Activated CD4-positive, alpha-beta T cell treated with anti-CD3 and anti-CD28 coated beads for 4 hours (primary cell): Measurements from ENCODE around the gene C14orf93.
A peak's percentile ranks its signal among the peaks of the same experiment; 100 is the strongest.

Experiments used
- DNase-seq, 2 donors: peaks; one replicate each; pipeline ENCODE4 v3.0.0-alpha.2; 2020

The C14orf93 gene, protein sequence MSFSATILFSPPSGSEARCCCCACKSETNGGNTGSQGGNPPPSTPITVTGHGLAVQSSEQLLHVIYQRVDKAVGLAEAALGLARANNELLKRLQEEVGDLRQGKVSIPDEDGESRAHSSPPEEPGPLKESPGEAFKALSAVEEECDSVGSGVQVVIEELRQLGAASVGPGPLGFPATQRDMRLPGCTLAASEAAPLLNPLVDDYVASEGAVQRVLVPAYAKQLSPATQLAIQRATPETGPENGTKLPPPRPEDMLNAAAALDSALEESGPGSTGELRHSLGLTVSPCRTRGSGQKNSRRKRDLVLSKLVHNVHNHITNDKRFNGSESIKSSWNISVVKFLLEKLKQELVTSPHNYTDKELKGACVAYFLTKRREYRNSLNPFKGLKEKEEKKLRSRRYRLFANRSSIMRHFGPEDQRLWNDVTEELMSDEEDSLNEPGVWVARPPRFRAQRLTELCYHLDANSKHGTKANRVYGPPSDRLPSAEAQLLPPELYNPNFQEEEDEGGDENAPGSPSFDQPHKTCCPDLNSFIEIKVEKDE

DNA sequence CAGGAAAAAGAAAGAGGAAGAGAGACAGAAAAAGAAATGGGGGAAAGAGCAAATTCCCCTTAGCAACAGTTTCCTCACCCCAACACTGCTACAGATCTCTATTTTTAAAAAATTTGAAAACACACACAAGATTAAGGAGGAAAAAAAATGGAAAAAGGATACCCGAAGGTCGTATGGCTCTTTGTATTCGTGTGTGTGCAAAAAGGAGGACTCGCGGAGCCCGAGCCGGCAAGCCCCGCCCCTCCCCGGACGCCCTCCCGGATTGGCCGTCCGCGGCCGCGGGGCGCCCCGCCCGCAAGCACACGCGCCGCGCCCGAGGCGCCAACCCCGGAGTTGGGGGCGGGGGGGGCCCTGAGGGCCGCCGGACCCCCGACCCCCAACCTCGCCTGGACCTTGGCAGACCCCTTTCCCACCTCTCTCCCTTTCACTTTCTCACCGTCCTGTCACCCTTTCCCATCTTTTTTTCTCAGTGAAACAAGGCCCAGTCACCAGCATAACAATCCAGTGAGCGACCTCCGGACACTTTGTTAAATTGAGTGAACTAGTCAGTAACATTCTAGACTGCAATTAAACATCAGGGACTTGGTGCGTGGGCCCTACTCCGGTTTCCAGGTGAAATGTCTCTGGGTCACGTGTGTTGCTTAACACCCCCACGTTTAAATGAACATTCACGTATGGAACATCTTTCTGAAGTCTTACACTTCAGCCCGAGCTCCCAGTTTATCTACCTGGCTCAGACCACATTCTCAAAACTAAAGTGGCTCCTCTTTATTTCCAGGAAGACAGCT, at the start of gene C14orf93:
Gene C14orf93, minus strand, starts transcription at position 205 of the 788 bp plus-strand sequence. CDS start 11,120 bp downstream, outside the sequence.
- DNase-seq: peak; percentile 76 to 81

DNA sequence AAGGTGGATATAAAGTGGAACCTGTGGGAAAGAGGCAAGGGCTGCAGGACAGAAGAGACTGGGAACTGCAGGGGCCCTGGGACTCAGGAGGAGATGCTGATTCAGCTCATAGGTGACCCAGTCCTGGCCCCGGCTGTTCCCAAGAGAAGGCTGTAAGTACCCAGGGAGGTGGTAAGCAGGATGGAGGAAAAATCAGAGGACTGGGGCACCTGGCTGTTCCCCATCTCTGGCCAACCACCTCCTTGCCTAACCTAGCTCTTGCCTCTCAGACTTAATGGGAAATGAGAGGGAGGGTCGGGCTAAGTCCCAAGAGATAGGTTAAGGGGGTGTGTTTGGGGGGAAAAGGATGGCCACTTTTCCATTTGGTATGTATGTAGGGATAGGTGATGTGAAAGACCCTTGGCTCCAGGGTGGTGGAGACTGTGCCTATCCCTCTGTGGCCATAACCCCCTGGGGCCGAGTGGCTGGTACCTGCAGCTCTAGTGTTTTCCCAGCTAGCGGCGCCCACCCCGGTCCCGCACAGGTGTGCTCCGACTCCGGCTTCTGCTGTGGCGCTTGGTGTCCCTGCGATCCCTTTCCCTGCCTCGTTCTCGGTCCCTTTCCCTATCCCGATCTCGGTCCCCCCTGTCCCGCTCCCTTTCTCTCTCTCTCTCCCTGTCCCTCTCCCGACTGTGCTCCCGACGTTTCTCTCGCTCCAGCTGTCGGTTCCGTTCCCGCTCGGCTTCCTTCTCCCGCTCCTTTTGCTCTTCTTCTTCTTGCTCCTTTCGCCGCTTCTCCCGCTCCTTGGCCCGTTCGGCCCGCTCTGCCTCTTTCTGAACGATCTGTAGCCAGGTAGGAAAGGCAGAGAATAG, 48.9 kb upstream of the C14orf93 start:
- no peak for DNase-seq

DNA sequence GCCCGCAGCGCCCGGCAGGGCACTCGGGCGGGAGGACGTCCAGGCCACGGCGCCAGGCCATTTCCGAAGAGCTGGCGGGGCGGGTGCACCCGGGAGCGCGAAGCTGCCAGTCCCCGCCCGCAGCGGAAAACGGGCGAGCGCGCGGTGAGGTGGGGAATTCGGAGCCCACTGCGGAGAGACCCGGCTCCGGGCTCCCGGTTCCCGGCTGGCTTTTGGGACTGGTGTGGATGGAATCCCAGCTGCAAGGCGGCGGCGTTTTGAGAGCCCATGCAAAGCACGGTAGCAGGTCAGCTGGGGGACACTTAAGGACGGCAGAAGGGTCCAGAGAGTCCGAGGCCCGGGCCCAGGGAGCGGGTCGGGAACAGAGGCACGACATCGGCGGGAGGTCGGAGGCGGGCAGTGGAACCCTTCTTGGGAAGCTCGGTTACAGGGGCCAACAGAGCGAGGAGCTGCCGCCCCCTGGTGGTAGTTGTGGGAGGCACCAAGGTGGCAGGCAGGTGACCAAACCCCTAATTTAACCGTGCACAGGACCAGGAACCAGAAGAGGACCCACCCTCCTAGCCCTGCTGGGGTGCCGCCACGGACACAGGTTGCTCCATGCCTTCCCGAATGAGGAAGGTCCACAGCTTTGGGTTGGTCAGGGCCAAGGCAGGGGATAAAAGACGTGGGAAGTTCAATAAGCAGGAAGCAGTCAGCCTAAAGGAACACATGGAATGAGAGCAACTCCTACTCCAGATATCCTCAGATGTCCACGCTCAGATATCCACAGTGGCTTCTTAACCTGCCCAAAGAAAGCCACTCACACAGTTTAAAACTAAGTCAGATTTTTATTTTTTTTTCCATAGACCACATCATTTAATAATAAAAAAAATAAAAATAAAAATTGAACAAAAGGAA, 48.1 kb upstream of the C14orf93 start:
- peak; percentile 81 to 88 for DNase-seq

DNA sequence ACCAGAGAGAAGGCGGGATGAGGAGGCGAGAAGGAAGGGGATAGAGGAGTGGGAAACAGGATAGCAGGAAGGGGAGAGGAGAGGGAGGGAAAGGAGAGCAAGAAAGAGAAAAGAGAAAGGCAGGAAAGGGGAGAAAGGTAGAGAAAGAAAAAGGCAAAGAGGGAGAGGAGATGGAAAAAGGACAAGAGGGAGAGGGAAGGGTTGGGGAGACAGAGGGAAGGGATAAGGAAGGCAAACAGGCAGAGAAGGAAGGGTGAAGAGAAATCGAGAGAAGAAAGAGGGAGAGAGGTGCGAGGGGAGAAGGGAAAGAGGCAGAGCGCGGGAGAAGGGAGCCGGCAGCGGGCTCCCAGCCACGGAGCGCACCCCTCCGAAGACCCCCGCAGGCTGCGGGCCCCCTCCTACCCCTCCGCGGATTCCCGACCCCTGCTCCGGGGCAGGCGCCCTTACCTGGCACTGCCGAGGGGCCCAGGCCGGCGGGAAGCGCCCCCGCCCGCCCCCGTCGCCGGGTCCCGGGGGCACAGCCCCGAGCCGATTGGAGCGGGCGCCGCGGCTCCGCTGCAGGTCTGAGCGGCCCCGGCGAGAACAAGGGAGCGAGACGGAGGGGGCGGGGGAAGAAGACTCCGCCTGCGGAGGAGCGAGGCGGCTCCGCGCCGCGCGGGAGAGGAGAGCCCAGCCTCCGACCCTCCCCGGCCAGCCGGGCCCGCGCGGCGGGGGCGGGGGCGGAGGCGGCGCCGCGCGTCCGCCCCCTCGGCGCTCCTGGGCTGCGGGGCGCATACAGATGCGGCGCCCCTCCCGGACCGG, 47.2 kb upstream of the C14orf93 start, which contains the start of gene CDH24:
Gene CDH24, minus strand, starts transcription at position 565 of the 801 bp plus-strand sequence. CDS start 1,787 bp downstream, outside the sequence.
- DNase-seq: peak; percentile 63 to 72

DNA sequence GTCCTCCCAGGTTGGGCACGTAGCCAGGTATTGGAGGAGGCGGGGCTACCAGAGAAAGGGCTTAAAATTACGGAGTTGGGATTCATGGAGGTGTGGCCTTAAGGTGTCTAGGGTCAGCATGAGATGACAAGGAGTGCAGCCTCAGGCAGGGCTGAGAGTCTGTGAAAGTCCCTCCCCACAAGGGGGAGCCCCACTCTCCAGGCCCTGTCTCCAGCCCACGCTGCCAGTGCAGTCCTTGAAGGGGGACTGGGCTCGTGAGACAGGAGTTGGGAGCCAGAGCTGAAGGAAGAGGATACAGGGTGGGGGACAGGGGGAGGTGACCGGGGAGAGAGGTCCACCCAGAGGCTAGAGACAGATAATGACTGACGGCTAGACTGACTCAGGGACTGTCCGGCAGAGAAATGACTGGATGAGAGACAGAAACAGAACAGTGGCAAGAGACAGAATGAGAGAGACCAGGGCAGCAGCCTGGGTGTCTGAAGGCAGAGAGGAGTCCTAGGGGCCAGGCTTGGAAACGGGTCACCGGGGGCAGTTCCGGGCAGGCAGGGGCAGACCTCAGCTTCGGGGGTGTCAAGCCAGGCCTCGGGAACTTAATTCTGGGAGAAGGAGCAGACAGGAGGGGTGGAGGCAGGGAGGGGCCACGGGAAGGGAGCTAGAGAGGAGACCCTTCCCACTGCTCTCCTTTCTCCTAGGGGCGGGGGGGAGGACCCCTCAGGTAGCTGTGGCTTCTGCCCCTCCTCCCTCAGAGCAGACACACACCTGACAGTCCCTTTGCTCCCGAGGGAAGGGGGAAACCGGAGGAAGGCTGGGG, 46.4 kb upstream of the C14orf93 start:
- DNase-seq: peak; percentile 72 to 75

DNA sequence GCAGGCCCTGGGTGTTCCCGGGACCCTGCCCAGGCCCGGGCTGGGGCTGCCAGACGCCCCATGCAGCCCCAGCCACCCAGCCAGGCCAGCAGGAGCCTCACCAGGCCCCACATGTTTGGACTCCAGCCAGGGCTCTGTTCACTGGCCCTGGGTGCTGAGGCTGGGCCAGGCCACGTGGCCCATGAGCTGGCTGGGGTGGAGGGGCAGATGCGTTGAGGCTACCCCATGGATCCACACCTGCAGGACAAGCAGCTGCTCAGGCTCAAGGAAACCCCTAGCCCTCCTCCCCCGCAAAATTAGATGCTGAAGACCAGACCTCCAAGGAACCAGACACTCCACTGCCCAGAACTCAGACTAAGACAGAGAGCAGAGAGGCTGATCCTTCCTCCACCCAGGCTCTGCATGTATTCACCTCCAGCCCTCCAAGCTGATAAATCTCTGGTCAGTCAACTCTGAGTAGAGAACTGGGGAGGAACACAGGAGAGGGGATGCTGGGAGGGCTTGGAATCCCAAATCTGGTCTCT, 45.7 kb upstream of the C14orf93 start:
- DNase-seq: no peak

DNA sequence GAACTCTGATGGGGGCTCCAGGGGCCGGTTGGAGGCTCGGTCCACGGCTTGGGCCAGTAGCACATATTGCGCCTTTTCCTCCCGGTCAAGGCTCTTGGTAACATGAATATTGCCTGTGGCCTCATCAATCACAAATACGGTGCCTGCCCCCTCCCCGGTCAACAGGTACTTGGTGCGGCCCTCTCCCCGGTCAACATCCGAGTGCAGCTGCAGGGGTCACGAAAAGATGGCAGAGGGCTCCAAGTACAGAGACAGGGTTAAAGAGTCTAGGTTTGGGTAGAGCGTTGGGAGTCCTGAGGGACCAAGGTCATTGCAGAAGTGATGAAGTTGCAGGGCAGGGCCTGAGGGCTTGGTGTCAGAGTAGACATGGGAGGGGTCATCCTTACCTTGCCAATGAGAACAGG, 45.2 kb upstream of the C14orf93 start:
- DNase-seq: no peak

DNA sequence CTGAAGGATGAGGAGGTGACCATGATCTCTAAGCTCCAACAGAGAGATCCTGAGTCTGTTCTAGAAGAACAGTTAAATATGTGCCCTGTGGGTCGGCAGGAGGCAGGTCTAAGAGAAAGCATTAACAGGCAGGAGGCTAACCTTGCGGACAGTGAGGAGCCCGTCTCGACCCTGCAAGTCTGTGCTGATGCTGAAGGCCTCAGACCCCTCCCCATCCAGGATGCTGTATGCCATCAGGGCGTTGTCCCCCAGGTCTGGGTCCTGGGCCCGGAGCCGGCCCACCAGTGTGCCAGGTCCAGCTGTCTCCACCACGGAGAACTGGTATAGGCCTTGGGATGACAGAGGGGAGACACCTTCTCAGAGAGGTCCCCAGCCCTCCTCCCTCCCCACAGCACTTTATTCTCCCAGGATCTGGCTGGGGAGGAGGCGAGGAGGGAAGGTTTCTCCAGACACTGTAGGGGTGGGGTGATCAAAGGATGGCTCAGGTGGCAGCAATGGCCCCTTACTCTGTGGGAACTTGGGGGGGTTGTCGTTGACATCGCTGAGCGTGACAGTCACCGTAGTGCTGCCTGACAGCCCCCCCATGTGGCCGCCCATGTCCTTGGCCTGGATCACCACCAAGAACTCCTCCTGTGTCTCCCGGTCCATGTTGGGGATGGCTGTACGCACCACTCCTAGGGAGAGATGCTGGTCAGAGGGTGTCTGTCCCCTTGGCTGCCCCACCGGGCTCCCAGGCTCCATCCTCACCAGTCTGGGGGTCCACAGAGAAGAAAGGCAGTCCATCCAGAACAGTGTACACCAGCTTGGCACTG, 44.3 kb upstream of the C14orf93 start:
- peak; percentile 23 to 25 for DNase-seq

DNA sequence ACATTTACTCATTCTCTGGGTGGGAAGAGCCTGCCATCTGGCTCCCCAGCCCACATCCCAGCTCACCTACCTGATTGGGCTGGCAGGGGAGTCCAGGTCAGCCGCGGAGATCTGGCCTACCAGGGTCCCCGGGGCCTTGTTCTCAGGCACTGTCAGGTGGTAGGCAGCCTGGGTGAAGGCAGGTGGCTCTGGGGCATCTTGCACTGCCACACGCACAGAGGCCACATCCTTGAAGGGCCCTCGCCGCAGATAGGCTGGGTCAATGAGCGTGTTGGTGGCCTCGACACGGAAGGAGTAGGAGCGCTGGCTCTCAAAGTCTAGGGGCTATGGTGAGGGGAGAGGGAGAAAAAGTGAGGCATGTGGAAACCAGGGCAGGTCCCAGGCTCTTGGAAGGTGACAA, 43.5 kb upstream of the C14orf93 start:
- no peak for DNase-seq

DNA sequence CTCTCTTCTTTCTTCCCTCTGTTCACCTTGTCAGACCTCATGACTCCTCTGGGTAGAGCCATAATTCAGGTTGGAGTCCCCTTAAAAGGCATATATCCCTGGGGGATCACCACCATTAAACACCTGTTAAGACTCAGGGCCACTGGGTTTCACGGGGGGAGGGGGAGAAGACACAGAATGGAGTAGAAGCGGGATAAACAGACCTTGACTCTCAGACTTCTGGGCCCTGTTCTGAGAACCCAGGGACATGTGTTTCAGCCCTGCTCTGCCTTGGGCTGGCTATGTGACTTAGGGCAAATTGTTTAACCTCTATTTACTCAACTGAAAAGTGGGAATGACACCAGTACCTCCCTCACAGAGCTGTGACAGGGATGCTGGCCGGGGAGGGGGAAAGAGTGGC, 42.7 kb upstream of the C14orf93 start:
- DNase-seq: no peak

DNA sequence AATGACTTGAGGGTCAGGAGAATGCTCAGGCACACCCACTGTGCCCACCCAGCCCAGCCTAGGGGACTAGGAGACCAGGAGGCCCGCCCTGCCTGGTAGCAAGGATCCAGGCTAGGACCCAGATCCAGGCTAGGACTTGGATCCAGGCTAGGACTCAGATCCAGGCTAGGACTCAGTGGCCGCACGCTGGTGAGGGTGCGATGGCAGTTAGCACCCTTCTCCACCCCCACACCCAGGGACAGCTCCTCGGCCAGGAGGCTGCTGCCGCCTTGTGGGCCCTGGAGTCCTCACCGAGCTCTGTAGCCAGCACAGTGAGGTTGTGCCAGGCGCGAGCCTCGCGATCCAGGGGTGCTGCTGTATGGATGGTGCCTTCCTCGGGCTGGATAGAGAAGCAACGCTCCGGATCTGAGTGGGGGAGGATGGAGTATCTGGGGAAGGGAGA, 42.3 kb upstream of the C14orf93 start:
- DNase-seq: no peak

DNA sequence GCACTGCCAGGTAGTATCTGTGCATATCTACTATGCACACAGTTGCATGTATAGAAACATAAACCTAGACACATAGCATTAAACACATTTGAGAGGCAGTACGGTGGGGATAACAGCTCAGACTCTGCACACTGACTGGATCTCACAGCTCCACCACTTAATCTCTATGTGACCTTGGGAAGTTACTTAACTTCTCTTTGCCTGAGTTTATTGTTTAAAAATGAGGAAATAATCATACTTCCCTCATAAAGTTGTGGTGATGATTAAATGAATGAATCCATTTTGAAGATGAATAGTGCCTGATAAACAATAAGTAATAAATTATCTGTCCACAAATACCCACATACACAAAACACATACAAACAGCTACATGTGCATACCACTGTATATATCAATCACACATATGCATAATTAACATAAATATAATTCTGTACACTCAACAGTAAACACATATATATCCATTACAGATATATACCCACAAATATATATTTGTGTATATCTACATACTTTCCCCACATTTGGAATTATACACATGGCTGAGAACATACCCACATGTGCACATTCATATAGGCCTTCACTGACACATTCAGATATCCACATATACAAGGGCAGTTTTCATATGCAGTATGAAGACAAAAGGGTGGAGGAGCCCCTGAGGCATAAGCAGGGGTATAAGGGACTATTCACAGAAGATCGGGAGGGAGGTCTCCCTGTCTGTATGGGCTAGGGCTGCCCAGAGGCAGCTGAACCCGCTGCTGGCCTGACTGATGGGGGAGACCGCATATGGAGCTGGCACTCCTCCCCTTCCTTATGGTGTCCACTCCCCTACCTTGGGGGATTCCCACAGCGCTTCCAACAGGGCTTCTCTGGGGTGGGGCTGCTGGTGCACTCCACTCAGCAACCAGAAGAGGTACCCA, 41.5 kb upstream of the C14orf93 start:
- DNase-seq: no peak

DNA sequence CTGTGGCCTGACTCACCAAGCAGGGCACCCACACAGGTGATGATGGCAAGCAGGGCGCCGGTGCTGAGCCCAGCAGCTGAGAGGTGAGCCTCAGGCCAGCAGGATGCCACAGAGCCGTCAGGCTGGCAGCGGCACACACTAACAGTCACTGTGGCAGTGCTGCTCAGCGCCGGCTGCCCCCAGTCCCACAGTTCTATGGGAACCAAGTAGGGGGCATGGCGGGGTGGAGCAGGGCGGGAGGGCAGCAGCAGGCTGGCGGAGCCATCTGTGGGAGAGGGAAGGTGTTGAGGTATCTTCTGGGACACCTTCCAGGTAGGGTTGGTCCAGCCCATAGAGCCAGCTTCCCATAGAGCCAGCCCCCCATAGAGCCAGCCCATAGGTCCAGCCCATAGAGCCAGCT, 39.1 kb upstream of the C14orf93 start:
- DNase-seq: no peak

DNA sequence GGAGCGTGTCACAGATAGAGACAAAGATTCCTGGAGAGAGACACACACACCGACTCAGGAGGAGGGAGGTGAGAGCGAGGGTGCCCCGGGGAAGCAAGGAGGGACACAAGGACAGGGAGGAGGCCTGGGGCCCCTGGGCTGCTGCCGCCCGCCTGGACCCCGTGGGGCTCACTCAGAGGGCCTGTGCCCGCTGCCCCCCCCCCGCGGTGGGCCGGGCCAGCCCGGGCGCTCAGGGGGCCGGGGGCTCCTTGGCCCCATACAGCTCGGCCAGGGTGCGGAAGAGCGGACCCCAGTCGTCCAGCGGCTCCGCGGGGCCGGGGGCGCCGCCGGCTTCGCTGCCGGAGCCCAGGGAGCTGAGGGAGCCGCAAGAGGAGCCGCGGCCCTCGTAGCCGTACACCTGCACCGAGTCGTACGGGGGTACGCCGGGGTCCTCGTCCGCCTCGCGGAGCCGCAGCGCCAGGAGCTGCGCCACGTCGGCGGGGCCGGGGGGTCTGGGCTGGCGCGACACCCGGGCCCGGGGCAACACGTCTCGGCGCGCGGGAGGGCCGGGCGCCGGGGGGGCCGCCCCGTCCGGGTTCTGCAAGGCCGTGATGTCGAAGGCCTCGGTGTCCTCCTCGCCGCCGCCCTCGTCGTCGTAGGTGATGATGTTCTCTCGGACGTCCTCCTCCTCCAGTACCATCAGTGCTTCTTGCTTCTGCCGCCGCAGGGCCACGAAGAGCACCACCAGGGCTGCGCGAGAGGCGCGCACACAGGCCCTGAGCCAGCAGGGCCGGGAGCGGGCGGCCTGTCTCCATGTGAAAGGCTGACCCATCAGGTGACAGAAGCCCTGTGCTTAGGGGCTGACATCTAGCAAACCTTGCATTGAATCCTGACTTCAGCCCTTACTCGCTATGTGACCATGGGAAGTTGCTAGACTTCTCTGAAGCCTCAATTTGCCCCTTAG, 38.1 kb upstream of the C14orf93 start:
- DNase-seq: no peak

DNA sequence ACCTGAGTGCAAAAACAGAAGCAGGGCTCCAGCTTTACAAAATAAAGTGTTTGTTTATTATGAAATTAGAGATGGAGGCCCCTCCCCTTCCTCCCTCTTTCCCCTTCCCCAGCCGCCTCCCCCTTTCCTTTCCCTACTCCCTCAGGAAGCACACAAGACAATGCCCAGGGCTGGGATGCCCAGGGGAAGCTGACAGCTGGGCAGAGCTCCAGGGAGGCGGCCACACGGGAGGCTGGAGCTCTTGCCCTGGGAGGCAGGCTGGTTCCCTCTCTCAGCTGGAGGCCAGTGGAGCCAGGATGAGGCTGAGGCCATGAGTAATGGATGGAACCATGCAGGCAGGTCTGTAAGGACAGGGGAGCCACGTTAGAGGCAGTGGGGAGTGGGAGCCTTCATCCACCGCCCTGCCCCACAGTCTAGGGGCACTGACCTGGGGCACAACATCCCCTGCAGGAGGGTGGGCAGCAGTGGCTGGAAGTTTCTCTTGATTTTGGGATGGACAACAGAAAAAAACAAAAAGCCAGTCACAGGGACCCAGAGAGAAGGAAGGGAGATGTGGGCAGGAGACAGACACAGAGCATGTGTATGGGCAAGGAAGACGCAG, 37.2 kb upstream of the C14orf93 start:
- DNase-seq: no peak
